Measurements from ENCODE around the gene CLSTN1. TPM values are rescaled to one million over a fixed set of nuclear protein-coding genes. Genes with fewer than 3 reads are reported as not detected.
A peak's percentile ranks its signal among the peaks of the same experiment; 100 is the strongest.

Gene CLSTN1
- total and polyA plus RNA-seq, 12 donors, result 37.1 to 79.8 (median 63.8) TPM

- no peak overlapping the region for H3K27ac ChIP-seq
- H3K4me1 ChIP-seq, result peaks cover 0 to 7% (median 0%) of the 10 kb centered on the region in 9 donors
- no peaks in the 10 kb centered on the region for H3K27me3 ChIP-seq
- H3K4me3 ChIP-seq, result no peak overlapping the region
- H3K36me3 ChIP-seq, result no peaks in the 10 kb centered on the region
- no peak for ATAC-seq
- no peaks in the 10 kb centered on the region for H3K9me3 ChIP-seq
- DNase-seq, result no peak
- intact Hi-C loops (cut with DNase I), result no loop called here
- no peak for TF ChIP-seq CTCF (IDR thresholded peaks at IDR 0.05)
- WGBS, 2 donors, result 93% methylated on average over 10 of the region's 10 CpGs
Measured at GRCh38 chr1:9778905-9779304, 44.9 kb downstream of the CLSTN1 start.

DNA sequence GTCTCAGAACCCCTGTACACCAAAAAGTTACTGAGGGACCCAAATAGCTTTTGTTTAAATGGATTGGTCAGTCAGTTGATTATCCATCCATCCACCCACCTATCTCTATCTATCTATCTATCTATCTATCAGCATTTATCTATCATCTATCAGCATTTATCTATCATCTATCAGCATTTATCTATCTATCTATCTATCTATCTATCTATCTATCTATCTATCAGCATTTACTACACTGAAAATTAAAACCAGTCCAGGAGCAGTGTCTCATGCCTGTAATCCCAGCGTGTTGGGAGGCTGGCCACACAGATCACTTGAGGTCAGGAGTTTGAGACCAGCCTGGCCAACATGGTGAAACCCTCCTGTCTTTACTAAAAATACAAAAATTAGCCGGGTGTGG lies 47.1 kb downstream of the CLSTN1 start:
- TF ChIP-seq CTCF (IDR thresholded peaks at IDR 0.05), result no peak
- no peak overlapping the region for H3K27ac ChIP-seq
- WGBS, 2 donors, result 96 to 98% methylated on average over 2 of the region's 2 CpGs
- intact Hi-C loops (cut with DNase I), result no loop called here
- H3K4me3 ChIP-seq, result no peak overlapping the region
- DNase-seq, result no peak
- peaks cover 0 to 17% (median 10%) of the 10 kb centered on the region in 9 donors for H3K36me3 ChIP-seq
- no peaks in the 10 kb centered on the region for H3K9me3 ChIP-seq
- H3K4me1 ChIP-seq, result peaks cover 0 to 7% (median 0%) of the 10 kb centered on the region in 9 donors
- H3K27me3 ChIP-seq, result no peaks in the 10 kb centered on the region
- ATAC-seq, result no peak

GRCh38 chr1:9774712-9775679 lies 48.8 kb downstream of the CLSTN1 start:
- Histone ChIP-seq H3K4me1 (peaks cover 0 to 7% (median 0%) of the 10 kb centered on the region in 9 donors), H3K27ac (no peak overlapping the region), H3K36me3 (peaks cover 0 to 30% (median 10%) of the 10 kb centered on the region in 9 donors), H3K4me3 (no peak overlapping the region), H3K9me3 (no peaks in the 10 kb centered on the region), H3K27me3 (no peaks in the 10 kb centered on the region)
- no peak for TF ChIP-seq CTCF (IDR thresholded peaks at IDR 0.05)
- intact Hi-C loops (cut with DNase I), result no loop called here
- no peak for ATAC-seq
- DNase-seq, result no peak
- 87 to 91% methylated on average over 20 of the region's 20 CpGs for WGBS, 2 donors

- 77 to 79% methylated on average over 10 of the region's 10 CpGs for WGBS, 2 donors
- Histone ChIP-seq H3K4me1 (no peaks in the 10 kb centered on the region), H3K27ac (no peak overlapping the region), H3K4me3 (no peak overlapping the region), H3K36me3 (peaks cover 0 to 30% (median 10%) of the 10 kb centered on the region in 9 donors), H3K27me3 (no peaks in the 10 kb centered on the region), H3K9me3 (no peaks in the 10 kb centered on the region)
- no peak for TF ChIP-seq CTCF (IDR thresholded peaks at IDR 0.05)
- intact Hi-C loops (cut with DNase I), result no loop called here
- ATAC-seq, result peak in 1 of 8 donors; percentile 42
- DNase-seq, result no peak
Measured at GRCh38 chr1:9770298-9770697, 53.5 kb downstream of the CLSTN1 start.

Measured in heart right ventricle (tissue), 16 donors.